Hematopoietic multipotent progenitor cell treated with erythropoietin and hydrocortisone succinate and interleukin-3 and kit ligand, for 4 days (in vitro differentiated cells): Measurements from ENCODE around the gene PSPH.
"Not testable (repeated sequence)": the region's sequence is repeated elsewhere in the genome, so short reads cannot be mapped to it uniquely, and the experiment has no call there.

Experiments used
- DNase-seq: peaks from one replicate; pipeline ENCODE4 v3.0.0-alpha.2; 2015

Gene PSPH

GRCh38 chr7:56053993-56054392, 2.7 kb upstream of the PSPH start:
- DNase-seq = no peak

- DNase-seq = no peak
Measured at GRCh38 chr7:56053379-56053778, 2.1 kb upstream of the PSPH start.

- no peak for DNase-seq
Measured at GRCh38 chr7:56051053-56051338, 248 bp downstream of the PSPH start.

- DNase-seq = peak; percentile 34
Measured at GRCh38 chr7:56048763-56049162, 2.5 kb downstream of the PSPH start.

GRCh38 chr7:56048245-56048644, 3.0 kb downstream of the PSPH start:
- no peak for DNase-seq

GRCh38 chr7:56047446-56048116, 3.7 kb downstream of the PSPH start:
- DNase-seq = peak; percentile 33

GRCh38 chr7:56046721-56047445, 4.4 kb downstream of the PSPH start:
- peak; percentile 67 for DNase-seq

GRCh38 chr7:56045758-56046157, 5.5 kb downstream of the PSPH start:
- not testable (repeated sequence) for DNase-seq

- no peak for DNase-seq
Measured at GRCh38 chr7:56040730-56041129, 10.5 kb downstream of the PSPH start.

GRCh38 chr7:56033671-56034432, 17.4 kb downstream of the PSPH start:
- peak; percentile 91 for DNase-seq

- DNase-seq = not testable (repeated sequence)
Measured at GRCh38 chr7:56032578-56032977, 18.7 kb downstream of the PSPH start.

- DNase-seq = not testable (repeated sequence)
Measured at GRCh38 chr7:56031556-56031955, 19.7 kb downstream of the PSPH start.

- no peak for DNase-seq
Measured at GRCh38 chr7:56030340-56030739, 20.9 kb downstream of the PSPH start.

- DNase-seq = no peak
Measured at GRCh38 chr7:56028942-56029630, 22.2 kb downstream of the PSPH start.

- DNase-seq = peak; percentile 32
Measured at GRCh38 chr7:56026538-56026937, 24.7 kb downstream of the PSPH start.

GRCh38 chr7:56023500-56023899, 27.7 kb downstream of the PSPH start:
- no peak for DNase-seq

- no peak for DNase-seq
Measured at GRCh38 chr7:56019501-56019900, 31.7 kb downstream of the PSPH start.

- DNase-seq = not testable (repeated sequence)
Measured at GRCh38 chr7:56017015-56017414, 34.2 kb downstream of the PSPH start.

GRCh38 chr7:56009695-56010094, 41.5 kb downstream of the PSPH start:
- no peak for DNase-seq

- DNase-seq = no peak
Measured at GRCh38 chr7:56007891-56008290, 43.4 kb downstream of the PSPH start.

GRCh38 chr7:56007167-56007652, 44.0 kb downstream of the PSPH start:
- peak; percentile 15 for DNase-seq

GRCh38 chr7:56003749-56004148, 47.5 kb downstream of the PSPH start:
- DNase-seq = no peak

- DNase-seq = no peak
Measured at GRCh38 chr7:55996856-55997500, 54.3 kb downstream of the PSPH start.
